ENCODE results near the gene PSMB11.

The PSMB11 gene

DNA sequence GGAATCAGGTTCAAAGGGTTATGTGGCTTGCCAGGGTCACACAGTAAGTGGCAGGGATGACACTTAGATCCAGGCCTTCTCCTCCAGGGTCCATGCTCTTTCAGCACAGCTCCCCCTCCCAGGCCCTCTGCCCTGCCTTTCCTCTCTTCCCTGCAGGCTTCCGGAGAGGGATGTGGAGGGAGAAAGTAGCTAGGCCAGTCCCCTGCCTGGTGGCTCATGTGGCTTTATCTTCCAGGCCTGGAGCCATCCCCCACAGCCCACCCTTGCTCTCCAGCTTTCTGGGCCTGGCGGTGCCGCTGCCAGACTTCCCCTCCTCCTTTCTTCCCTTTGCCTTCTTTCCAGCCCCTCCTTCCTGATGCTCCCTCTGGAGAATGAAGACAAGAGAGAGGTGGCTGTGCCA lies 1.7 kb downstream of the PSMB11 start:
- no peak for DNase-seq (ENCODE audit: low spot score)

DNA sequence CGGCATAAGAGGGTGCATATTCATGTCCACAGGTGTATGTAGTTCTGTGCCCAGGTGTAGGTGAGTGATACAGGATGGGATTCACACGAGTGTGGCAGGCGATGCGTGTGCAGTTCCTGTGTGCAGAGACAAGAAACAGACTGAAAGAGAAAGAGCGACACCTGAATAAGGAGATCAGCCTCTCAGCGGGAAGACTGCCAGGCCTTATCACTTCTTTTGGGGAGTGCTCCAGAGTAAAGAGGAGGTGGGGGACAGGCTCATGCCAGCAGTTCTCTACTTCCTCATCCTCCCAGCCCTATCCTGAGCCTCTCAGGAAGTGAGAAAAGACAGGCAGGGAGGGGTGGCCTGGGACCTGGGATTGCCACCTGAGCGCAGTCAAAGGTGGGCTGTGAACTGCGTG lies 2.8 kb downstream of the PSMB11 start:
- DNase-seq (ENCODE audit: low spot score) = no peak

DNA sequence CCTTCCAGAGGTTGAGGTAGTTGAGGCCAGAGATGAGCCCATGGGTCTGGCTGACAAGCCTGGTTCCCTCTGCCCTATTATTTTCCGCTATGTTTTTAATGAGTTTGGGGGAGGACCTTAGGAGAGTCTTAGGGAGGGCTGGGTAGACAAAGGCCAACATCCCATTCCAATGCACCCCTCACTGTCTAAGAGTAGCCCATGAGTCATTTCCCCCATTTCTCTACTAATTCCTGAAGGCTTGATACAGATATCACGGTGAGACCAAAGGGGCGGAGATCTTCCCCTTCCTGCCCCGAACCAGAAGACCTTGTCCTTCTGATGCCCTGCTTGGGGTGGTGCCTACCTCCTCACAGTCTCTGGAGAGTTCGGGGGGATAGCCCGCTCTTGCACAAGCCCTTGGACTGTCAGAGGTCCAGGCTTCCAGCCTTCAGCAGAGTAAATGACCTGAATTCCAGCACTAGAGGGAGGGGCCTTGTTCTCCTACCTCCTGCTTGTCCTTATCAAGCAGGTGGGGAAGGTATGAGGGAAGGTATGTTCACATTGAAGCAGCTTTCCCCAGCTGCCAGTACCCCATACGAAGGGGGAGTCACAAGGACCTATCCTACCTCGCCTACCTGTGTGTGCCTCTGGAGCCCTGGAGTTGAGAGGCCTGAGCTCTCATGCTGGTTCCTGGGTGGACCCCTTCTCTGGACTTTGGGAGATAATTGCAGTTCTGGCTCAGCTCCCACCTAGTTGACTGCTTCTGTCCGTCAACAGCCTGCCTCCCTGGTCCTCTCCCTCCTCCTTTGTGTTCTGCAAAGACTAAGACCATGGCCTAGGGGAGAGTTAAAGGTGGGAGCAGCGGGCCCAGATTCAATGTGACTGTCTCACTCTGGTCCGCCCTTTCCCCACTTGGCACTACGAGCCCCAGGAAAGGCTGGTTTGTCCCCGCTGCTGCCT lies 3.7 kb downstream of the PSMB11 start:
- no peak for DNase-seq (ENCODE audit: low spot score)

DNA sequence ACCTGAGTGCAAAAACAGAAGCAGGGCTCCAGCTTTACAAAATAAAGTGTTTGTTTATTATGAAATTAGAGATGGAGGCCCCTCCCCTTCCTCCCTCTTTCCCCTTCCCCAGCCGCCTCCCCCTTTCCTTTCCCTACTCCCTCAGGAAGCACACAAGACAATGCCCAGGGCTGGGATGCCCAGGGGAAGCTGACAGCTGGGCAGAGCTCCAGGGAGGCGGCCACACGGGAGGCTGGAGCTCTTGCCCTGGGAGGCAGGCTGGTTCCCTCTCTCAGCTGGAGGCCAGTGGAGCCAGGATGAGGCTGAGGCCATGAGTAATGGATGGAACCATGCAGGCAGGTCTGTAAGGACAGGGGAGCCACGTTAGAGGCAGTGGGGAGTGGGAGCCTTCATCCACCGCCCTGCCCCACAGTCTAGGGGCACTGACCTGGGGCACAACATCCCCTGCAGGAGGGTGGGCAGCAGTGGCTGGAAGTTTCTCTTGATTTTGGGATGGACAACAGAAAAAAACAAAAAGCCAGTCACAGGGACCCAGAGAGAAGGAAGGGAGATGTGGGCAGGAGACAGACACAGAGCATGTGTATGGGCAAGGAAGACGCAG lies 5.1 kb downstream of the PSMB11 start:
- no peak for DNase-seq (ENCODE audit: low spot score)

DNA sequence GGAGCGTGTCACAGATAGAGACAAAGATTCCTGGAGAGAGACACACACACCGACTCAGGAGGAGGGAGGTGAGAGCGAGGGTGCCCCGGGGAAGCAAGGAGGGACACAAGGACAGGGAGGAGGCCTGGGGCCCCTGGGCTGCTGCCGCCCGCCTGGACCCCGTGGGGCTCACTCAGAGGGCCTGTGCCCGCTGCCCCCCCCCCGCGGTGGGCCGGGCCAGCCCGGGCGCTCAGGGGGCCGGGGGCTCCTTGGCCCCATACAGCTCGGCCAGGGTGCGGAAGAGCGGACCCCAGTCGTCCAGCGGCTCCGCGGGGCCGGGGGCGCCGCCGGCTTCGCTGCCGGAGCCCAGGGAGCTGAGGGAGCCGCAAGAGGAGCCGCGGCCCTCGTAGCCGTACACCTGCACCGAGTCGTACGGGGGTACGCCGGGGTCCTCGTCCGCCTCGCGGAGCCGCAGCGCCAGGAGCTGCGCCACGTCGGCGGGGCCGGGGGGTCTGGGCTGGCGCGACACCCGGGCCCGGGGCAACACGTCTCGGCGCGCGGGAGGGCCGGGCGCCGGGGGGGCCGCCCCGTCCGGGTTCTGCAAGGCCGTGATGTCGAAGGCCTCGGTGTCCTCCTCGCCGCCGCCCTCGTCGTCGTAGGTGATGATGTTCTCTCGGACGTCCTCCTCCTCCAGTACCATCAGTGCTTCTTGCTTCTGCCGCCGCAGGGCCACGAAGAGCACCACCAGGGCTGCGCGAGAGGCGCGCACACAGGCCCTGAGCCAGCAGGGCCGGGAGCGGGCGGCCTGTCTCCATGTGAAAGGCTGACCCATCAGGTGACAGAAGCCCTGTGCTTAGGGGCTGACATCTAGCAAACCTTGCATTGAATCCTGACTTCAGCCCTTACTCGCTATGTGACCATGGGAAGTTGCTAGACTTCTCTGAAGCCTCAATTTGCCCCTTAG lies 6.0 kb downstream of the PSMB11 start:
- no peak for DNase-seq (ENCODE audit: low spot score)

DNA sequence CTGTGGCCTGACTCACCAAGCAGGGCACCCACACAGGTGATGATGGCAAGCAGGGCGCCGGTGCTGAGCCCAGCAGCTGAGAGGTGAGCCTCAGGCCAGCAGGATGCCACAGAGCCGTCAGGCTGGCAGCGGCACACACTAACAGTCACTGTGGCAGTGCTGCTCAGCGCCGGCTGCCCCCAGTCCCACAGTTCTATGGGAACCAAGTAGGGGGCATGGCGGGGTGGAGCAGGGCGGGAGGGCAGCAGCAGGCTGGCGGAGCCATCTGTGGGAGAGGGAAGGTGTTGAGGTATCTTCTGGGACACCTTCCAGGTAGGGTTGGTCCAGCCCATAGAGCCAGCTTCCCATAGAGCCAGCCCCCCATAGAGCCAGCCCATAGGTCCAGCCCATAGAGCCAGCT lies 7.0 kb downstream of the PSMB11 start:
- no peak for DNase-seq (ENCODE audit: low spot score)

DNA sequence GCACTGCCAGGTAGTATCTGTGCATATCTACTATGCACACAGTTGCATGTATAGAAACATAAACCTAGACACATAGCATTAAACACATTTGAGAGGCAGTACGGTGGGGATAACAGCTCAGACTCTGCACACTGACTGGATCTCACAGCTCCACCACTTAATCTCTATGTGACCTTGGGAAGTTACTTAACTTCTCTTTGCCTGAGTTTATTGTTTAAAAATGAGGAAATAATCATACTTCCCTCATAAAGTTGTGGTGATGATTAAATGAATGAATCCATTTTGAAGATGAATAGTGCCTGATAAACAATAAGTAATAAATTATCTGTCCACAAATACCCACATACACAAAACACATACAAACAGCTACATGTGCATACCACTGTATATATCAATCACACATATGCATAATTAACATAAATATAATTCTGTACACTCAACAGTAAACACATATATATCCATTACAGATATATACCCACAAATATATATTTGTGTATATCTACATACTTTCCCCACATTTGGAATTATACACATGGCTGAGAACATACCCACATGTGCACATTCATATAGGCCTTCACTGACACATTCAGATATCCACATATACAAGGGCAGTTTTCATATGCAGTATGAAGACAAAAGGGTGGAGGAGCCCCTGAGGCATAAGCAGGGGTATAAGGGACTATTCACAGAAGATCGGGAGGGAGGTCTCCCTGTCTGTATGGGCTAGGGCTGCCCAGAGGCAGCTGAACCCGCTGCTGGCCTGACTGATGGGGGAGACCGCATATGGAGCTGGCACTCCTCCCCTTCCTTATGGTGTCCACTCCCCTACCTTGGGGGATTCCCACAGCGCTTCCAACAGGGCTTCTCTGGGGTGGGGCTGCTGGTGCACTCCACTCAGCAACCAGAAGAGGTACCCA lies 9.4 kb downstream of the PSMB11 start:
- no peak for DNase-seq (ENCODE audit: low spot score)

DNA sequence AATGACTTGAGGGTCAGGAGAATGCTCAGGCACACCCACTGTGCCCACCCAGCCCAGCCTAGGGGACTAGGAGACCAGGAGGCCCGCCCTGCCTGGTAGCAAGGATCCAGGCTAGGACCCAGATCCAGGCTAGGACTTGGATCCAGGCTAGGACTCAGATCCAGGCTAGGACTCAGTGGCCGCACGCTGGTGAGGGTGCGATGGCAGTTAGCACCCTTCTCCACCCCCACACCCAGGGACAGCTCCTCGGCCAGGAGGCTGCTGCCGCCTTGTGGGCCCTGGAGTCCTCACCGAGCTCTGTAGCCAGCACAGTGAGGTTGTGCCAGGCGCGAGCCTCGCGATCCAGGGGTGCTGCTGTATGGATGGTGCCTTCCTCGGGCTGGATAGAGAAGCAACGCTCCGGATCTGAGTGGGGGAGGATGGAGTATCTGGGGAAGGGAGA lies 10.2 kb downstream of the PSMB11 start:
- peak; percentile 65 for DNase-seq (ENCODE audit: low spot score)

DNA sequence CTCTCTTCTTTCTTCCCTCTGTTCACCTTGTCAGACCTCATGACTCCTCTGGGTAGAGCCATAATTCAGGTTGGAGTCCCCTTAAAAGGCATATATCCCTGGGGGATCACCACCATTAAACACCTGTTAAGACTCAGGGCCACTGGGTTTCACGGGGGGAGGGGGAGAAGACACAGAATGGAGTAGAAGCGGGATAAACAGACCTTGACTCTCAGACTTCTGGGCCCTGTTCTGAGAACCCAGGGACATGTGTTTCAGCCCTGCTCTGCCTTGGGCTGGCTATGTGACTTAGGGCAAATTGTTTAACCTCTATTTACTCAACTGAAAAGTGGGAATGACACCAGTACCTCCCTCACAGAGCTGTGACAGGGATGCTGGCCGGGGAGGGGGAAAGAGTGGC lies 10.7 kb downstream of the PSMB11 start:
- DNase-seq (ENCODE audit: low spot score) = no peak

DNA sequence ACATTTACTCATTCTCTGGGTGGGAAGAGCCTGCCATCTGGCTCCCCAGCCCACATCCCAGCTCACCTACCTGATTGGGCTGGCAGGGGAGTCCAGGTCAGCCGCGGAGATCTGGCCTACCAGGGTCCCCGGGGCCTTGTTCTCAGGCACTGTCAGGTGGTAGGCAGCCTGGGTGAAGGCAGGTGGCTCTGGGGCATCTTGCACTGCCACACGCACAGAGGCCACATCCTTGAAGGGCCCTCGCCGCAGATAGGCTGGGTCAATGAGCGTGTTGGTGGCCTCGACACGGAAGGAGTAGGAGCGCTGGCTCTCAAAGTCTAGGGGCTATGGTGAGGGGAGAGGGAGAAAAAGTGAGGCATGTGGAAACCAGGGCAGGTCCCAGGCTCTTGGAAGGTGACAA lies 11.4 kb downstream of the PSMB11 start:
- no peak for DNase-seq (ENCODE audit: low spot score)

DNA sequence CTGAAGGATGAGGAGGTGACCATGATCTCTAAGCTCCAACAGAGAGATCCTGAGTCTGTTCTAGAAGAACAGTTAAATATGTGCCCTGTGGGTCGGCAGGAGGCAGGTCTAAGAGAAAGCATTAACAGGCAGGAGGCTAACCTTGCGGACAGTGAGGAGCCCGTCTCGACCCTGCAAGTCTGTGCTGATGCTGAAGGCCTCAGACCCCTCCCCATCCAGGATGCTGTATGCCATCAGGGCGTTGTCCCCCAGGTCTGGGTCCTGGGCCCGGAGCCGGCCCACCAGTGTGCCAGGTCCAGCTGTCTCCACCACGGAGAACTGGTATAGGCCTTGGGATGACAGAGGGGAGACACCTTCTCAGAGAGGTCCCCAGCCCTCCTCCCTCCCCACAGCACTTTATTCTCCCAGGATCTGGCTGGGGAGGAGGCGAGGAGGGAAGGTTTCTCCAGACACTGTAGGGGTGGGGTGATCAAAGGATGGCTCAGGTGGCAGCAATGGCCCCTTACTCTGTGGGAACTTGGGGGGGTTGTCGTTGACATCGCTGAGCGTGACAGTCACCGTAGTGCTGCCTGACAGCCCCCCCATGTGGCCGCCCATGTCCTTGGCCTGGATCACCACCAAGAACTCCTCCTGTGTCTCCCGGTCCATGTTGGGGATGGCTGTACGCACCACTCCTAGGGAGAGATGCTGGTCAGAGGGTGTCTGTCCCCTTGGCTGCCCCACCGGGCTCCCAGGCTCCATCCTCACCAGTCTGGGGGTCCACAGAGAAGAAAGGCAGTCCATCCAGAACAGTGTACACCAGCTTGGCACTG lies 12.2 kb downstream of the PSMB11 start:
- DNase-seq (ENCODE audit: low spot score) = no peak

DNA sequence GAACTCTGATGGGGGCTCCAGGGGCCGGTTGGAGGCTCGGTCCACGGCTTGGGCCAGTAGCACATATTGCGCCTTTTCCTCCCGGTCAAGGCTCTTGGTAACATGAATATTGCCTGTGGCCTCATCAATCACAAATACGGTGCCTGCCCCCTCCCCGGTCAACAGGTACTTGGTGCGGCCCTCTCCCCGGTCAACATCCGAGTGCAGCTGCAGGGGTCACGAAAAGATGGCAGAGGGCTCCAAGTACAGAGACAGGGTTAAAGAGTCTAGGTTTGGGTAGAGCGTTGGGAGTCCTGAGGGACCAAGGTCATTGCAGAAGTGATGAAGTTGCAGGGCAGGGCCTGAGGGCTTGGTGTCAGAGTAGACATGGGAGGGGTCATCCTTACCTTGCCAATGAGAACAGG lies 13.1 kb downstream of the PSMB11 start:
- no peak for DNase-seq (ENCODE audit: low spot score)

DNA sequence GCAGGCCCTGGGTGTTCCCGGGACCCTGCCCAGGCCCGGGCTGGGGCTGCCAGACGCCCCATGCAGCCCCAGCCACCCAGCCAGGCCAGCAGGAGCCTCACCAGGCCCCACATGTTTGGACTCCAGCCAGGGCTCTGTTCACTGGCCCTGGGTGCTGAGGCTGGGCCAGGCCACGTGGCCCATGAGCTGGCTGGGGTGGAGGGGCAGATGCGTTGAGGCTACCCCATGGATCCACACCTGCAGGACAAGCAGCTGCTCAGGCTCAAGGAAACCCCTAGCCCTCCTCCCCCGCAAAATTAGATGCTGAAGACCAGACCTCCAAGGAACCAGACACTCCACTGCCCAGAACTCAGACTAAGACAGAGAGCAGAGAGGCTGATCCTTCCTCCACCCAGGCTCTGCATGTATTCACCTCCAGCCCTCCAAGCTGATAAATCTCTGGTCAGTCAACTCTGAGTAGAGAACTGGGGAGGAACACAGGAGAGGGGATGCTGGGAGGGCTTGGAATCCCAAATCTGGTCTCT lies 13.7 kb downstream of the PSMB11 start:
- no peak for DNase-seq (ENCODE audit: low spot score)

DNA sequence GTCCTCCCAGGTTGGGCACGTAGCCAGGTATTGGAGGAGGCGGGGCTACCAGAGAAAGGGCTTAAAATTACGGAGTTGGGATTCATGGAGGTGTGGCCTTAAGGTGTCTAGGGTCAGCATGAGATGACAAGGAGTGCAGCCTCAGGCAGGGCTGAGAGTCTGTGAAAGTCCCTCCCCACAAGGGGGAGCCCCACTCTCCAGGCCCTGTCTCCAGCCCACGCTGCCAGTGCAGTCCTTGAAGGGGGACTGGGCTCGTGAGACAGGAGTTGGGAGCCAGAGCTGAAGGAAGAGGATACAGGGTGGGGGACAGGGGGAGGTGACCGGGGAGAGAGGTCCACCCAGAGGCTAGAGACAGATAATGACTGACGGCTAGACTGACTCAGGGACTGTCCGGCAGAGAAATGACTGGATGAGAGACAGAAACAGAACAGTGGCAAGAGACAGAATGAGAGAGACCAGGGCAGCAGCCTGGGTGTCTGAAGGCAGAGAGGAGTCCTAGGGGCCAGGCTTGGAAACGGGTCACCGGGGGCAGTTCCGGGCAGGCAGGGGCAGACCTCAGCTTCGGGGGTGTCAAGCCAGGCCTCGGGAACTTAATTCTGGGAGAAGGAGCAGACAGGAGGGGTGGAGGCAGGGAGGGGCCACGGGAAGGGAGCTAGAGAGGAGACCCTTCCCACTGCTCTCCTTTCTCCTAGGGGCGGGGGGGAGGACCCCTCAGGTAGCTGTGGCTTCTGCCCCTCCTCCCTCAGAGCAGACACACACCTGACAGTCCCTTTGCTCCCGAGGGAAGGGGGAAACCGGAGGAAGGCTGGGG lies 14.3 kb downstream of the PSMB11 start:
- peak; percentile 69 for DNase-seq (ENCODE audit: low spot score)

DNA sequence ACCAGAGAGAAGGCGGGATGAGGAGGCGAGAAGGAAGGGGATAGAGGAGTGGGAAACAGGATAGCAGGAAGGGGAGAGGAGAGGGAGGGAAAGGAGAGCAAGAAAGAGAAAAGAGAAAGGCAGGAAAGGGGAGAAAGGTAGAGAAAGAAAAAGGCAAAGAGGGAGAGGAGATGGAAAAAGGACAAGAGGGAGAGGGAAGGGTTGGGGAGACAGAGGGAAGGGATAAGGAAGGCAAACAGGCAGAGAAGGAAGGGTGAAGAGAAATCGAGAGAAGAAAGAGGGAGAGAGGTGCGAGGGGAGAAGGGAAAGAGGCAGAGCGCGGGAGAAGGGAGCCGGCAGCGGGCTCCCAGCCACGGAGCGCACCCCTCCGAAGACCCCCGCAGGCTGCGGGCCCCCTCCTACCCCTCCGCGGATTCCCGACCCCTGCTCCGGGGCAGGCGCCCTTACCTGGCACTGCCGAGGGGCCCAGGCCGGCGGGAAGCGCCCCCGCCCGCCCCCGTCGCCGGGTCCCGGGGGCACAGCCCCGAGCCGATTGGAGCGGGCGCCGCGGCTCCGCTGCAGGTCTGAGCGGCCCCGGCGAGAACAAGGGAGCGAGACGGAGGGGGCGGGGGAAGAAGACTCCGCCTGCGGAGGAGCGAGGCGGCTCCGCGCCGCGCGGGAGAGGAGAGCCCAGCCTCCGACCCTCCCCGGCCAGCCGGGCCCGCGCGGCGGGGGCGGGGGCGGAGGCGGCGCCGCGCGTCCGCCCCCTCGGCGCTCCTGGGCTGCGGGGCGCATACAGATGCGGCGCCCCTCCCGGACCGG lies 15.1 kb downstream of the PSMB11 start, which contains the start of gene CDH24:
Gene CDH24, minus strand, starts transcription at position 565 of the 801 bp plus-strand sequence. CDS start 1,787 bp downstream, outside the sequence.
- DNase-seq (ENCODE audit: low spot score) = peak; percentile 69

DNA sequence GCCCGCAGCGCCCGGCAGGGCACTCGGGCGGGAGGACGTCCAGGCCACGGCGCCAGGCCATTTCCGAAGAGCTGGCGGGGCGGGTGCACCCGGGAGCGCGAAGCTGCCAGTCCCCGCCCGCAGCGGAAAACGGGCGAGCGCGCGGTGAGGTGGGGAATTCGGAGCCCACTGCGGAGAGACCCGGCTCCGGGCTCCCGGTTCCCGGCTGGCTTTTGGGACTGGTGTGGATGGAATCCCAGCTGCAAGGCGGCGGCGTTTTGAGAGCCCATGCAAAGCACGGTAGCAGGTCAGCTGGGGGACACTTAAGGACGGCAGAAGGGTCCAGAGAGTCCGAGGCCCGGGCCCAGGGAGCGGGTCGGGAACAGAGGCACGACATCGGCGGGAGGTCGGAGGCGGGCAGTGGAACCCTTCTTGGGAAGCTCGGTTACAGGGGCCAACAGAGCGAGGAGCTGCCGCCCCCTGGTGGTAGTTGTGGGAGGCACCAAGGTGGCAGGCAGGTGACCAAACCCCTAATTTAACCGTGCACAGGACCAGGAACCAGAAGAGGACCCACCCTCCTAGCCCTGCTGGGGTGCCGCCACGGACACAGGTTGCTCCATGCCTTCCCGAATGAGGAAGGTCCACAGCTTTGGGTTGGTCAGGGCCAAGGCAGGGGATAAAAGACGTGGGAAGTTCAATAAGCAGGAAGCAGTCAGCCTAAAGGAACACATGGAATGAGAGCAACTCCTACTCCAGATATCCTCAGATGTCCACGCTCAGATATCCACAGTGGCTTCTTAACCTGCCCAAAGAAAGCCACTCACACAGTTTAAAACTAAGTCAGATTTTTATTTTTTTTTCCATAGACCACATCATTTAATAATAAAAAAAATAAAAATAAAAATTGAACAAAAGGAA lies 16.0 kb downstream of the PSMB11 start:
- DNase-seq (ENCODE audit: low spot score) = peak; percentile 90

All from Ammon's horn (tissue), 1 donor.